ENCODE results near the gene CUZD1. TPM values are rescaled to one million over a fixed set of nuclear protein-coding genes. Genes with fewer than 3 reads are reported as not detected.

The CUZD1 gene
- total RNA-seq, 4 donors from 2014 or later = 0.17 to 0.63 (median 0.43) TPM

GRCh38 chr10:122827302-122827701, 18.4 kb downstream of the CUZD1 start:
- Histone ChIP-seq H3K4me1 (no peaks in the 10 kb centered on the region), H3K4me3 (no peak overlapping the region), H3K9me3 (no peaks in the 10 kb centered on the region), H3K27ac (replicated peaks in 1 of 4) (no peak overlapping the region), H3K36me3 (peaks cover 0 to 7% (median 0%) of the 10 kb centered on the region in 4 donors), H3K27me3 (peaks cover 0 to 6% (median 0%) of the 10 kb centered on the region in 4 donors)
- WGBS = 90% methylated on average over 3 of the region's 3 CpGs
- DNase-seq (ENCODE audit: extremely low spot score) = peak; percentile 55
- TF ChIP-seq EP300 (IDR thresholded peaks at IDR 0.05) (no peak), POLR2A (IDR thresholded peaks at IDR 0.05; ENCODE audit: low read depth) (no peak), POLR2AphosphoS5 (IDR thresholded peaks at IDR 0.05) (no peak)
- TF ChIP-seq, protein P1, sequence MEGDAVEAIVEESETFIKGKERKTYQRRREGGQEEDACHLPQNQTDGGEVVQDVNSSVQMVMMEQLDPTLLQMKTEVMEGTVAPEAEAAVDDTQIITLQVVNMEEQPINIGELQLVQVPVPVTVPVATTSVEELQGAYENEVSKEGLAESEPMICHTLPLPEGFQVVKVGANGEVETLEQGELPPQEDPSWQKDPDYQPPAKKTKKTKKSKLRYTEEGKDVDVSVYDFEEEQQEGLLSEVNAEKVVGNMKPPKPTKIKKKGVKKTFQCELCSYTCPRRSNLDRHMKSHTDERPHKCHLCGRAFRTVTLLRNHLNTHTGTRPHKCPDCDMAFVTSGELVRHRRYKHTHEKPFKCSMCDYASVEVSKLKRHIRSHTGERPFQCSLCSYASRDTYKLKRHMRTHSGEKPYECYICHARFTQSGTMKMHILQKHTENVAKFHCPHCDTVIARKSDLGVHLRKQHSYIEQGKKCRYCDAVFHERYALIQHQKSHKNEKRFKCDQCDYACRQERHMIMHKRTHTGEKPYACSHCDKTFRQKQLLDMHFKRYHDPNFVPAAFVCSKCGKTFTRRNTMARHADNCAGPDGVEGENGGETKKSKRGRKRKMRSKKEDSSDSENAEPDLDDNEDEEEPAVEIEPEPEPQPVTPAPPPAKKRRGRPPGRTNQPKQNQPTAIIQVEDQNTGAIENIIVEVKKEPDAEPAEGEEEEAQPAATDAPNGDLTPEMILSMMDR (IDR thresholded peaks at IDR 0.05) = no peak
- intact Hi-C loops (cut with DNase I) = no loop called here

- no peaks in the 10 kb centered on the region for H3K9me3 ChIP-seq
- no peak for TF ChIP-seq EP300 (IDR thresholded peaks at IDR 0.05)
- TF ChIP-seq POLR2AphosphoS5 (IDR thresholded peaks at IDR 0.05) = no peak
- no peak for TF ChIP-seq POLR2A (IDR thresholded peaks at IDR 0.05; ENCODE audit: low read depth)
- TF ChIP-seq, protein P1 (IDR thresholded peaks at IDR 0.05) = no peak
- no peaks in the 10 kb centered on the region for H3K4me1 ChIP-seq
- no peak overlapping the region for H3K4me3 ChIP-seq
- no peak overlapping the region for H3K27ac ChIP-seq (replicated peaks in 1 of 4)
- peak; percentile 88 for DNase-seq (ENCODE audit: extremely low spot score)
- whole genome bisulfite sequencing = 76% methylated on average over 5 of the region's 11 CpGs
- H3K36me3 ChIP-seq = no peaks in the 10 kb centered on the region
- peaks cover 0 to 32% (median 0%) of the 10 kb centered on the region in 4 donors for H3K27me3 ChIP-seq
- intact Hi-C loops (cut with DNase I) = no loop called here
These were observed 22.5 kb downstream of the CUZD1 start for GRCh38 chr10:122822973-122823690.

DNA sequence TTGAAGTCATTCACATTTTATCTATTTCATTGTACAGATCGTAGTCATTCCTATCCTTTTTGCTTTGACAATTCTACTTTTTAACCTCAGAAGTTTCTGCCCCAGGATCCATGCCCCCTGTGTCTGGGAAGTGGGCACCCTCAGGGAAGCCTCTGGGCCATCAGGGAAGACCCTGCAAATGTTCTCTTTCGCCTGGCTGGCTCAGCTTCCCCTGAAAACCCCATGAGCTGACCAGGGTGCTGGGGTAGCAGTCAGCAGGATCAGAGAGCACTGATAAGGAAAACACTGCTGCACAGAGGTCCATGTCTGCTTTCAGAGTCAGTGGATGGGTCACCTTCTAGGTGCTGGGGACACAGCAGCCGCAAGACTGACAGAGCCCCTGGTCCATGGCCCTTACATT, 23.8 kb downstream of the CUZD1 start:
- TF ChIP-seq, protein P1 (IDR thresholded peaks at IDR 0.05) = no peak
- no peak for TF ChIP-seq POLR2A (IDR thresholded peaks at IDR 0.05; ENCODE audit: low read depth)
- no peak for TF ChIP-seq POLR2AphosphoS5 (IDR thresholded peaks at IDR 0.05)
- TF ChIP-seq EP300 (IDR thresholded peaks at IDR 0.05) = no peak
- WGBS = 74% methylated on average over 3 of the region's 3 CpGs
- peak; percentile 55 for DNase-seq (ENCODE audit: extremely low spot score)
- intact Hi-C loops (cut with DNase I) = no loop called here
- H3K27ac ChIP-seq (replicated peaks in 1 of 4) = no peak overlapping the region
- H3K4me3 ChIP-seq = no peak overlapping the region
- no peaks in the 10 kb centered on the region for H3K9me3 ChIP-seq
- H3K36me3 ChIP-seq = no peaks in the 10 kb centered on the region
- peaks cover 0 to 32% (median 0%) of the 10 kb centered on the region in 4 donors for H3K27me3 ChIP-seq
- H3K4me1 ChIP-seq = no peaks in the 10 kb centered on the region

- Histone ChIP-seq H3K4me1 (no peaks in the 10 kb centered on the region), H3K27ac (replicated peaks in 1 of 4) (no peak overlapping the region), H3K9me3 (no peaks in the 10 kb centered on the region), H3K36me3 (no peaks in the 10 kb centered on the region), H3K4me3 (no peak overlapping the region), H3K27me3 (peaks cover 0 to 21% (median 0%) of the 10 kb centered on the region in 4 donors)
- no peak for DNase-seq (ENCODE audit: extremely low spot score)
- 84% methylated on average over 5 of the region's 5 CpGs for WGBS
- TF ChIP-seq EP300 (IDR thresholded peaks at IDR 0.05) (no peak), POLR2AphosphoS5 (IDR thresholded peaks at IDR 0.05) (no peak), POLR2A (IDR thresholded peaks at IDR 0.05; ENCODE audit: low read depth) (no peak)
- TF ChIP-seq, protein P1 (IDR thresholded peaks at IDR 0.05) = no peak
- intact Hi-C loops (cut with DNase I) = no loop called here
These were observed 30.2 kb downstream of the CUZD1 start for GRCh38 chr10:122815458-122815857.

All from esophagus muscularis mucosa (tissue), 4 donors.